ENCODE results near the gene SON. TPM values are rescaled to one million over a fixed set of nuclear protein-coding genes. Genes with fewer than 3 reads are reported as not detected.

Gene SON
- total RNA-seq, 4 donors from 2014 or later, result 134 to 474 (median 401) TPM

- Histone ChIP-seq H3K4me3 (no peak overlapping the region), H3K36me3 (peaks cover 10 to 87% of the 10 kb centered on the region in 2 donors), H3K27me3 (no peaks in the 10 kb centered on the region), H3K4me1 (peaks cover 0 to 56% (median 4%) of the 10 kb centered on the region in 3 donors), H3K27ac (no peak overlapping the region), H3K9me3 (no peaks in the 10 kb centered on the region)
- WGBS, 2 donors (ENCODE audit: low coverage in 1 of 2), result 92 to 95% methylated on average over 3 to 18 of the region's 18 CpGs
- no peak for TF ChIP-seq EP300 (IDR thresholded peaks at IDR 0.05)
- TF ChIP-seq POLR2A (IDR thresholded peaks at IDR 0.05), result no peak
- no peak for ATAC-seq
These were observed 11.6 kb downstream of the SON start for GRCh38 chr21:33554236-33554981.

- peaks cover 0 to 57% (median 4%) of the 10 kb centered on the region in 3 donors for H3K4me1 ChIP-seq
- TF ChIP-seq EP300 (IDR thresholded peaks at IDR 0.05), result no peak
- TF ChIP-seq POLR2A (IDR thresholded peaks at IDR 0.05), result no peak
- no peak for TF ChIP-seq CTCF (IDR thresholded peaks at IDR 0.05)
- no peak for TF ChIP-seq POLR2AphosphoS5 (IDR thresholded peaks at IDR 0.05)
- no peak for ATAC-seq
- H3K27me3 ChIP-seq, result no peaks in the 10 kb centered on the region
- H3K9me3 ChIP-seq, result no peaks in the 10 kb centered on the region
- no peak overlapping the region for H3K4me3 ChIP-seq
- peaks cover 8 to 87% of the 10 kb centered on the region in 2 donors for H3K36me3 ChIP-seq
- WGBS, 2 donors (ENCODE audit: low coverage in 1 of 2), result 93 to 100% methylated on average over 2 to 14 of the region's 32 CpGs
- no peak overlapping the region for H3K27ac ChIP-seq
These were observed 12.1 kb downstream of the SON start for GRCh38 chr21:33554982-33555344.

- H3K9me3 ChIP-seq, result no peaks in the 10 kb centered on the region
- peaks cover 0 to 81% (median 13%) of the 10 kb centered on the region in 3 donors for H3K4me1 ChIP-seq
- H3K36me3 ChIP-seq, result peaks cover 8 to 87% of the 10 kb centered on the region in 2 donors
- H3K27me3 ChIP-seq, result no peaks in the 10 kb centered on the region
- TF ChIP-seq EP300 (IDR thresholded peaks at IDR 0.05) (no peak), POLR2A (IDR thresholded peaks at IDR 0.05) (no peak), POLR2AphosphoS5 (IDR thresholded peaks at IDR 0.05) (no peak), CTCF (IDR thresholded peaks at IDR 0.05) (no peak)
- ATAC-seq, result no peak
- WGBS, 2 donors (ENCODE audit: low coverage in 1 of 2), result 94 to 100% methylated on average over 12 to 19 of the region's 19 CpGs
- H3K27ac ChIP-seq, result no peak overlapping the region
- no peak overlapping the region for H3K4me3 ChIP-seq
These were observed 14.6 kb downstream of the SON start for GRCh38 chr21:33557447-33557846.

GRCh38 chr21:33558777-33559421, 16.1 kb downstream of the SON start:
- no peak for ATAC-seq
- Histone ChIP-seq H3K27me3 (no peaks in the 10 kb centered on the region), H3K4me1 (peaks cover 0 to 84% (median 13%) of the 10 kb centered on the region in 3 donors), H3K4me3 (no peak overlapping the region), H3K36me3 (peaks cover 8 to 86% of the 10 kb centered on the region in 2 donors), H3K27ac (peak overlapping the region in 1 of 4 donors; percentile 2), H3K9me3 (no peaks in the 10 kb centered on the region)
- 69 to 79% methylated on average over 4 of the region's 4 CpGs for WGBS, 2 donors (ENCODE audit: low coverage in 1 of 2)
- TF ChIP-seq POLR2A (IDR thresholded peaks at IDR 0.05) (no peak), EP300 (IDR thresholded peaks at IDR 0.05) (no peak), POLR2AphosphoS5 (IDR thresholded peaks at IDR 0.05) (no peak), CTCF (IDR thresholded peaks at IDR 0.05) (no peak)

GRCh38 chr21:33559813-33560212, 17.0 kb downstream of the SON start:
- H3K4me3 ChIP-seq, result no peak overlapping the region
- no peak for ATAC-seq
- no peaks in the 10 kb centered on the region for H3K9me3 ChIP-seq
- TF ChIP-seq EP300 (IDR thresholded peaks at IDR 0.05) (no peak), POLR2AphosphoS5 (IDR thresholded peaks at IDR 0.05) (no peak), CTCF (IDR thresholded peaks at IDR 0.05) (no peak), POLR2A (IDR thresholded peaks at IDR 0.05) (no peak)
- peaks cover 0 to 76% (median 13%) of the 10 kb centered on the region in 3 donors for H3K4me1 ChIP-seq
- H3K27ac ChIP-seq, result peak overlapping the region in 1 of 4 donors; percentile 7
- 87 to 97% methylated on average over 10 of the region's 10 CpGs for WGBS, 2 donors (ENCODE audit: low coverage in 1 of 2)
- H3K36me3 ChIP-seq, result peaks cover 8 to 86% of the 10 kb centered on the region in 2 donors
- no peaks in the 10 kb centered on the region for H3K27me3 ChIP-seq
